CD8-positive, alpha-beta memory T cell (primary cell): ENCODE measurements around the gene TTC4. TPM values are rescaled to one million over a fixed set of nuclear protein-coding genes. Genes with fewer than 3 reads are reported as not detected.
A peak's percentile ranks its signal among the peaks of the same experiment; 100 is the strongest.
"Not testable (repeated sequence)": the region's sequence is repeated elsewhere in the genome, so short reads cannot be mapped to it uniquely, and the experiment has no call there.

ENCODE experiments used
- CTCF ChIA-PET: fragments of 350-600 bp; sonication (Branson Sonifier 250); formaldehyde crosslinking; loops from one replicate; lab custom pipeline; 2021; ENCODE audit warnings: antibody characterized with exemption; lab: Charles Lee
- POLR2A ChIA-PET: fragments of 350-600 bp; sonication (Branson Sonifier 250); formaldehyde crosslinking; loops from one replicate; lab custom pipeline; 2021; ENCODE audit warnings: antibody characterized with exemption; lab: Charles Lee
- DNase-seq, 5 donors: peaks; one replicate each; pipeline versions ENCODE4 v3.0.0 to v3.0.0-alpha.2; 2020 to 2022; ENCODE audit warnings: mixed read lengths in 1 of 5
- H3K27ac ChIP-seq: one replicate; pipeline ENCODE4 v1.7.0; 2013; ENCODE audit warnings: low read depth, mild to moderate bottlenecking, low read length, moderate library complexity
- H3K27me3 ChIP-seq: 2 replicates; pipeline ENCODE4 v1.7.0; 2013; ENCODE audit warnings: low read length, mild to moderate bottlenecking; ENCODE audit not compliant: insufficient read depth, poor library complexity, severe bottlenecking
- H3K36me3 ChIP-seq: 2 replicates; pipeline ENCODE4 v1.7.0; 2013; ENCODE audit warnings: mild to moderate bottlenecking, low read length, moderate library complexity; ENCODE audit not compliant: insufficient read depth
- H3K4me1 ChIP-seq: 2 replicates; pipeline ENCODE4 v1.7.0; 2013; ENCODE audit warnings: mild to moderate bottlenecking, low read length, moderate library complexity; ENCODE audit not compliant: insufficient read depth
- H3K4me3 ChIP-seq: 2 replicates; pipeline ENCODE4 v1.7.0; 2013; ENCODE audit warnings: mild to moderate bottlenecking, low read length
- H3K9me3 ChIP-seq: 2 replicates; pipeline ENCODE4 v1.7.0; 2013; ENCODE audit warnings: mild to moderate bottlenecking, low read length
- H3K27ac Mint-ChIP-seq, 8 donors: one replicate each; pipeline ENCODE4 v1.8.0; 2020 to 2021; ENCODE audit warnings: mixed read lengths in 8 of 8, mild to moderate bottlenecking in 6 of 8, inconsistent platforms in 3 of 8, moderate library complexity in 3 of 8
- H3K27me3 Mint-ChIP-seq, 2 donors: one replicate each; pipeline ENCODE4 v1.8.0; 2020 to 2021; ENCODE audit warnings: mixed read lengths in 2 of 2, mild to moderate bottlenecking in 1 of 2, moderate library complexity in 1 of 2
- H3K36me3 Mint-ChIP-seq, 3 donors: one replicate each; pipeline ENCODE4 v1.8.0; 2020 to 2021; ENCODE audit warnings: mixed read lengths in 3 of 3, inconsistent platforms in 1 of 3, mild to moderate bottlenecking in 1 of 3
- H3K4me1 Mint-ChIP-seq, 3 donors: one replicate each; pipeline ENCODE4 v1.8.0; 2020 to 2021; ENCODE audit warnings: mixed read lengths in 3 of 3, inconsistent platforms in 1 of 3, mild to moderate bottlenecking in 1 of 3
- H3K4me3 Mint-ChIP-seq, 7 donors: one replicate each; pipeline ENCODE4 v1.8.0; 2020 to 2021; ENCODE audit warnings: mixed read lengths in 7 of 7, mild to moderate bottlenecking in 6 of 7, moderate library complexity in 4 of 7, inconsistent platforms in 2 of 7
- H3K9me3 Mint-ChIP-seq, 5 donors: one replicate each; pipeline ENCODE4 v1.8.0; 2020 to 2022; ENCODE audit warnings: mixed read lengths in 5 of 5, mild to moderate bottlenecking in 3 of 5, moderate library complexity in 2 of 5, inconsistent platforms in 1 of 5
- polyA plus RNA-seq: library from polyadenylated mRNA; unstranded; fragments of 300-500 nt; fragmentation: Illumina TruSeq; gene quantifications from one replicate; pipeline ENCODE4 v1.2.3, GENCODE V29; 2021
- total RNA-seq, 2 experiments: library from RNA; stranded (reverse); gene quantifications; one replicate each; pipeline ENCODE4 v1.2.3, GENCODE V29; 2021

TTC4 gene
- total and polyA plus RNA-seq, 3 experiments from 2014 or later: 23.8 to 47.5 (median 47.0) TPM

GRCh38 chr1:54766726-54767125 lies 51.1 kb downstream of the TTC4 start:
- Histone ChIP-seq H3K4me3 (no peak overlapping the region), H3K36me3 (no peaks in the 10 kb centered on the region), H3K27me3 (no peaks in the 10 kb centered on the region), H3K9me3 (no peaks in the 10 kb centered on the region), H3K4me1 (peaks cover 10% of the 10 kb centered on the region), H3K27ac (no peak overlapping the region)
- POLR2A ChIA-PET: no interaction called here
- peak overlapping the region in 1 of 7 donors; percentile 22 for H3K4me3 Mint-ChIP-seq
- H3K4me1 Mint-ChIP-seq: peaks cover 14 to 22% (median 21%) of the 10 kb centered on the region in 3 donors
- no peaks in the 10 kb centered on the region for H3K9me3 Mint-ChIP-seq
- no peak for DNase-seq
- H3K36me3 Mint-ChIP-seq: peaks cover 0 to 2% (median 0%) of the 10 kb centered on the region in 3 donors
- no peaks in the 10 kb centered on the region for H3K27me3 Mint-ChIP-seq
- H3K27ac Mint-ChIP-seq: peak overlapping the region in 2 of 8 donors; percentile 6 to 65
- CTCF ChIA-PET: interaction anchor here (2.0 kb wide), 1 partner anchor 34 kb away, joined by 13 read pairs; the partner anchor contains the start of gene TTC22

- Histone ChIP-seq H3K4me1 (peaks cover 10% of the 10 kb centered on the region), H3K36me3 (no peaks in the 10 kb centered on the region), H3K4me3 (no peak overlapping the region), H3K27me3 (no peaks in the 10 kb centered on the region), H3K9me3 (no peaks in the 10 kb centered on the region), H3K27ac (no peak overlapping the region)
- ChIA-PET POLR2A (no interaction called here), CTCF (interaction anchor here (2.0 kb wide), 1 partner anchor 33 kb away, joined by 13 read pairs; the partner anchor contains the start of gene TTC22)
- DNase-seq: no peak
- Mint-ChIP-seq H3K4me3 (peak overlapping the region in 1 of 7 donors; percentile 46), H3K27me3 (no peaks in the 10 kb centered on the region), H3K36me3 (peaks cover 0 to 2% (median 0%) of the 10 kb centered on the region in 3 donors), H3K27ac (peak overlapping the region in 4 of 8 donors; percentile 26 to 74 (median 48)), H3K9me3 (no peaks in the 10 kb centered on the region), H3K4me1 (peaks cover 14 to 22% (median 21%) of the 10 kb centered on the region in 3 donors)
These were observed 51.9 kb downstream of the TTC4 start for GRCh38 chr1:54767526-54767925.

- Histone ChIP-seq H3K27me3 (no peaks in the 10 kb centered on the region), H3K9me3 (no peaks in the 10 kb centered on the region), H3K4me3 (no peak overlapping the region), H3K4me1 (peaks cover 10% of the 10 kb centered on the region), H3K27ac (no peak overlapping the region), H3K36me3 (no peaks in the 10 kb centered on the region)
- Mint-ChIP-seq H3K36me3 (peaks cover 0 to 2% (median 0%) of the 10 kb centered on the region in 3 donors), H3K4me1 (peaks cover 13 to 18% (median 16%) of the 10 kb centered on the region in 3 donors), H3K27me3 (no peaks in the 10 kb centered on the region), H3K4me3 (no peak overlapping the region), H3K27ac (peak overlapping the region in 3 of 8 donors; percentile 53 to 92 (median 70)), H3K9me3 (no peaks in the 10 kb centered on the region)
- no peak for DNase-seq
- ChIA-PET CTCF (interaction anchor here (0.5 to 1.3 kb wide), 2 partner anchors 33 to 1413 kb away, joined by 3 to 5 read pairs; partner anchors contain the start of gene TTC22), POLR2A (no interaction called here)
These were observed 52.4 kb downstream of the TTC4 start for GRCh38 chr1:54768093-54768492.

- H3K4me1 ChIP-seq: no peaks in the 10 kb centered on the region
- no peaks in the 10 kb centered on the region for H3K27me3 ChIP-seq
- no peaks in the 10 kb centered on the region for H3K4me1 Mint-ChIP-seq
- no peak overlapping the region for H3K27ac Mint-ChIP-seq
- no peaks in the 10 kb centered on the region for H3K36me3 ChIP-seq
- H3K36me3 Mint-ChIP-seq: no peaks in the 10 kb centered on the region
- CTCF ChIA-PET: no interaction called here
- no peak overlapping the region for H3K4me3 ChIP-seq
- H3K4me3 Mint-ChIP-seq: no peak overlapping the region
- H3K9me3 ChIP-seq: no peaks in the 10 kb centered on the region
- POLR2A ChIA-PET: no interaction called here
- H3K27me3 Mint-ChIP-seq: no peaks in the 10 kb centered on the region
- no peak overlapping the region for H3K27ac ChIP-seq
- DNase-seq: no peak
- no peaks in the 10 kb centered on the region for H3K9me3 Mint-ChIP-seq
These were observed 57.3 kb downstream of the TTC4 start for GRCh38 chr1:54772951-54773350.

- ChIA-PET CTCF (no interaction called here), POLR2A (no interaction called here)
- no peaks in the 10 kb centered on the region for H3K27me3 Mint-ChIP-seq
- H3K27ac ChIP-seq: no peak overlapping the region
- H3K4me1 ChIP-seq: no peaks in the 10 kb centered on the region
- H3K36me3 ChIP-seq: peaks cover 4% of the 10 kb centered on the region
- H3K27me3 ChIP-seq: no peaks in the 10 kb centered on the region
- no peaks in the 10 kb centered on the region for H3K9me3 ChIP-seq
- no peaks in the 10 kb centered on the region for H3K4me1 Mint-ChIP-seq
- no peak overlapping the region for H3K27ac Mint-ChIP-seq
- no peak overlapping the region for H3K4me3 Mint-ChIP-seq
- no peak overlapping the region for H3K4me3 ChIP-seq
- H3K9me3 Mint-ChIP-seq: no peaks in the 10 kb centered on the region
- H3K36me3 Mint-ChIP-seq: peaks cover 4 to 17% (median 8%) of the 10 kb centered on the region in 3 donors
- DNase-seq: no peak
These were observed 59.3 kb downstream of the TTC4 start for GRCh38 chr1:54774820-54775498.

- CTCF ChIA-PET: interaction anchor here (1.3 kb wide), 1 partner anchor 25 kb away, joined by 6 read pairs; the partner anchor contains the start of gene TTC22
- not testable (repeated sequence) for H3K27ac Mint-ChIP-seq
These were observed 60.4 kb downstream of the TTC4 start for GRCh38 chr1:54775828-54776721.

GRCh38 chr1:54777011-54777410 lies 61.4 kb downstream of the TTC4 start:
- H3K4me3 Mint-ChIP-seq: no peak overlapping the region
- H3K9me3 Mint-ChIP-seq: no peaks in the 10 kb centered on the region
- POLR2A ChIA-PET: no interaction called here
- Histone ChIP-seq H3K4me1 (no peaks in the 10 kb centered on the region), H3K9me3 (no peaks in the 10 kb centered on the region), H3K36me3 (peaks cover 8% of the 10 kb centered on the region), H3K27ac (no peak overlapping the region), H3K27me3 (no peaks in the 10 kb centered on the region), H3K4me3 (no peak overlapping the region)
- H3K36me3 Mint-ChIP-seq: peaks cover 4 to 30% (median 15%) of the 10 kb centered on the region in 3 donors
- peak overlapping the region in 1 of 8 donors; percentile 24 for H3K27ac Mint-ChIP-seq
- CTCF ChIA-PET: interaction anchor here (1.3 kb wide), 1 partner anchor 24 kb away, joined by 6 read pairs; the partner anchor contains the start of gene TTC22
- peaks cover 0 to 2% (median 0%) of the 10 kb centered on the region in 3 donors for H3K4me1 Mint-ChIP-seq
- no peak for DNase-seq
- no peaks in the 10 kb centered on the region for H3K27me3 Mint-ChIP-seq

More at GRCh38 chr1:54775828-54776721, 60.4 kb downstream of the TTC4 start:
- H3K36me3 ChIP-seq, H3K4me3 Mint-ChIP-seq, DNase-seq, H3K4me3 ChIP-seq, H3K9me3 ChIP-seq, H3K9me3 Mint-ChIP-seq, H3K4me1 Mint-ChIP-seq, H3K27me3 Mint-ChIP-seq, H3K4me1 ChIP-seq, H3K27me3 ChIP-seq, POLR2A ChIA-PET, H3K27ac ChIP-seq: not testable (repeated sequence)
- H3K36me3 Mint-ChIP-seq: peaks cover 4 to 25% (median 11%) of the 10 kb centered on the region in 3 donors
